WTC11 (cell line): ENCODE measurements around the gene FMNL2.

ENCODE experiments used
- ATF3 ChIP-seq: sonication (generic); formaldehyde crosslinking; conservative IDR thresholded peaks from 2 replicates; pipeline ENCODE4 v1.8.1; 2022; ENCODE audit warnings: mild to moderate bottlenecking, missing genetic modification reagents
- CTCF ChIP-seq: fragments of 200-600 bp; IDR thresholded peaks from 2 replicates; pipeline ENCODE4 v1.8.0; 2022; ENCODE audit warnings: antibody characterized with exemption
- ETV6 ChIP-seq: sonication (generic); formaldehyde crosslinking; IDR thresholded peaks from 2 replicates; pipeline ENCODE4 v1.8.1; 2022; ENCODE audit warnings: mild to moderate bottlenecking, missing genetic modification reagents
- HMGXB4 ChIP-seq: sonication (generic); formaldehyde crosslinking; IDR thresholded peaks from 2 replicates; pipeline ENCODE4 v1.8.1; 2023; ENCODE audit warnings: mild to moderate bottlenecking, moderate library complexity, missing genetic modification reagents
- MAX ChIP-seq: sonication (generic); formaldehyde crosslinking; IDR thresholded peaks from 2 replicates; pipeline ENCODE4 v1.8.0; 2022; ENCODE audit warnings: mild to moderate bottlenecking, missing genetic modification reagents
- NFYB ChIP-seq: sonication (generic); formaldehyde crosslinking; conservative IDR thresholded peaks from 2 replicates; pipeline ENCODE4 v1.8.0; 2022; ENCODE audit warnings: low read depth, missing genetic modification reagents
- NR3C1 ChIP-seq: sonication (generic); formaldehyde crosslinking; conservative IDR thresholded peaks from 2 replicates; pipeline ENCODE4 v1.8.1; 2023; ENCODE audit warnings: low read depth, mild to moderate bottlenecking, missing genetic modification reagents
- TEAD4 ChIP-seq: sonication (generic); formaldehyde crosslinking; IDR thresholded peaks from 2 replicates; pipeline ENCODE4 v1.8.0; 2022; ENCODE audit warnings: mild to moderate bottlenecking, missing genetic modification reagents
- ZNF121 ChIP-seq: sonication (generic); formaldehyde crosslinking; IDR thresholded peaks from 2 replicates; pipeline ENCODE4 v1.8.0; 2023; ENCODE audit warnings: missing genetic modification reagents

GRCh38 chr2:152534460-152535135 is 199.6 kb downstream of the FMNL2 start:
- TF ChIP-seq CTCF, result no peak
- TF ChIP-seq ATF3 (CRISPR knock-in tag), result no peak
- TF ChIP-seq NR3C1 (CRISPR knock-in tag), result no peak
- TF ChIP-seq TEAD4, result no peak
- TF ChIP-seq ETV6, result no peak
- no peak for TF ChIP-seq ZNF121 (CRISPR knock-in tag)
- no peak for TF ChIP-seq MAX (CRISPR knock-in tag)
- TF ChIP-seq NFYB (CRISPR knock-in tag), result no peak
- no peak for TF ChIP-seq HMGXB4 (CRISPR knock-in tag)
